ENCODE data around the gene GRID1.

GRCh38 chr10:86033581-86033980 is 333.0 kb downstream of the GRID1 start:
- no peak for TF ChIP-seq EZH2phosphoT487 (IDR thresholded peaks at IDR 0.05; ENCODE audit: insufficient read depth, low read depth)
- no peak for TF ChIP-seq EZH2 (IDR thresholded peaks at IDR 0.05; ENCODE audit: insufficient read depth, poor library complexity, severe bottlenecking)
